Stimulated activated CD4-positive, alpha-beta T cell treated with anti-CD3 and anti-CD28 coated beads, Interleukin-12 subunit alpha, Interleukin-12 subunit beta, amount 100 ng/mL, for 24 hours (primary cell): Measurements from ENCODE around the gene GNAS.
"Not testable (repeated sequence)": the region's sequence is repeated elsewhere in the genome, so short reads cannot be mapped to it uniquely, and the experiment has no call there.

ENCODE experiments used
- DNase-seq, 2 experiments: peaks; one replicate each; pipeline ENCODE4 v3.0.0-alpha.2; 2020; ENCODE audit warnings: low read depth in 2 of 2

The GNAS gene

DNA sequence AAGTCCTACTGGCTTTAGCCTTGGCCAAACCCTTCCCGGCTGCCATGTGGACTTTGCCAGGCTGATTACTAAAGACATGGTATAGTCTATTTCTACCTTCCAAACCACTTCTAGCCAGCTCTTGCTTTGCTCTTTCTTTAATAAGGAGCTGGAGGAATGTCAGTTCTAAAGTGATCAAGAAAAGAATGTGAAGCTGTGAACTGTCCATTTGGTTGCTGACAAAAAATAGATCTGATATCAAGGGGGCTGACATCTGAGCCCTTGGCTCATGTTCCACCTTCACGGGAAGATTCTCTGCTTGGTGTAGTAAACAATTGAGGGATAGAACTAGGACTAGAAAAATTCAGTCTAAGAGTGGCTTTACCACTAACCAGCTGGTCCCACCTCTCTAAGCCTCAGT is 24.4 kb upstream of the GNAS start:
- DNase-seq: no peak

DNA sequence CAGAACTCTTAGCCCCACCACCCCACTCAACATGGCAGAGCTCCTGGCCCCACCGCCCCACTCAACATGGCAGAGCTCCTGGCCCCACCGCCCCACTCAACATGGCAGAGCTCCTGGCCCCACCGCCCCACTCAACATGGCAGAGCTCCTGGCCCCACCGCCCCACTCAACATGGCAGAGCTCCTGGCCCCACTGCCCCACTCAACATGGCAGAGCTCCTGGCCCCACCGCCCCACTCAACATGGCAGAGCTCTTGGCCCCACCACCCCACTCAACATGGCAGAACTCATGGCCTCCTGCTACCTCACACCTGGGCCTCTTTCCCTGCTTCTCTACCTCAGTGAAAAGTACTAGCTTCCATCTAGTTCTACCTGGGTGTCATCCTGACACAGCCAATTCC is 23.7 kb upstream of the GNAS start:
- DNase-seq: not testable (repeated sequence)

DNA sequence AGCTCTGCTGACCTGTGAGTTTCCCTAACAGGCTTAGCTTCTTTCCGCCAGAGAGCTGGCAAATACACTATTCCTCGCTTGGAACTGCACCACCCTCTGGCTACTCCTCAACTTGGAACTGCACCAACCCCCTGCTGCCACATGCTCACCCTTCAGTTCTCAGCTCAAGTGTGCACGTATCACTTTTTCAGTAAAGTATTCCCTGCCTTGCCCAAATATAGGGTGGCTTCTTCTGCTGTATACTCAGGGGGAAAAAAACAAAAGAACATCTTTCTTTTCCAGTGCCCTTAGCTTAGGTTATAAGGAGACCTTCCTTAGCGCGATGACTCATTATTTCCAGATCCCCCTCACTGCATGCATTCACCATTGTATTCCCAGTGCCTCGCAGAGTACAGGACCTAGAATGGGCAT is 23.0 kb upstream of the GNAS start:
- DNase-seq: no peak

DNA sequence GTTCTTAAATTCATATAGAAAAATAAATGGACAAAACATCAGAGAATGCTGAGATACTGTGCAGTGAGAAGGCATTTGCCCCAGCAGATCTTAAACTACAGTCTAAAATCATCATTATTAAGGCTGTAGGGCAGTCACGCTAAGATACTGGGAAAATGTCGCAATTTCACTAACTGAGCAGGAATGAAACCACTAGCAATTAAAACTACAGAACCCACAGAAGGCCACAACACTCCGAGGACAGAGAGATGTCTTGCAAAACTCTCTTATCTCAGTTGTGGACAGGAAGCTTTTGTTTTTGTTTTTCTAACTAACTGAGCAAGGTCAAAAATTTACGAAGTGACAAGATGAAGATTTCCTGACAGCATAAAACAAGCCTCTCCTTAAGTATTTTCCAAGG is 20.1 kb upstream of the GNAS start:
- DNase-seq: no peak

DNA sequence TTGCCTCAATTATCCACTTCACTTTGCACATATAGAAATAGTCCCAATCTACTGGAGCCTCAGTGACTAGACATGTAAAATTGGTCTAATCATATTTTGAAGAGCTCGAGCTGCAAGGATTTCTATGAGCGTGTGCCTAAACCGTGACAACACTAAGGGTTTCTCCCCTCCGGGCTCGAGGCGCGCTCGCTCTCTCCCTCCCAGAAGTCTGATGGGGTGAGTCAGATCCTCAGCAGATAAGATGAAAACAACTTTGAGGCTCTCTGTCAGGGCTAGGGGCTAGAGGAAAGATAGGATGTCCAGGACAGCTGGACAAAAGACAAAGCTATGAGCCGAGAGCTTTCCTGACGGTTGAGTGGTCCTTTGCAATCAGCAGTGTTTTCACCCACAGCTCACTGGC is 18.6 kb upstream of the GNAS start:
- DNase-seq: no peak

DNA sequence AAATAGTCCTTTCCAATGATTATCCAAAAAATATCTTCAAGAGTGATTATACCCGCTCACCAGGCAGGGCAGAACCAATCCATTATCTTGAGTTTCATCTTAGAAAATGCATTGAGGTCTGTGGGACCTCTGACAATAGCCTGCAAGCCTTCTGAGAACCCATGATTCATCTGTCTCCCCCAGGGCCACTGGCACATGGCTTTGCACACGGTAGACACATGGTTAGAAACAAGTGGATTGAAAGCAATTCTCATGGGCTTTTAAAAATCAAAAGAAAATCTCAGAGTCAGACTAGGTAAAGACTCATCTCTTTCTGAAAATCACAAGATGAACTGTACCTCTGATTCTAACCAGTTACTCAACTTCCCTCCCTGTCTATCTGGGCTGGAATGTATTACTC is 17.3 kb upstream of the GNAS start:
- no peak for DNase-seq

DNA sequence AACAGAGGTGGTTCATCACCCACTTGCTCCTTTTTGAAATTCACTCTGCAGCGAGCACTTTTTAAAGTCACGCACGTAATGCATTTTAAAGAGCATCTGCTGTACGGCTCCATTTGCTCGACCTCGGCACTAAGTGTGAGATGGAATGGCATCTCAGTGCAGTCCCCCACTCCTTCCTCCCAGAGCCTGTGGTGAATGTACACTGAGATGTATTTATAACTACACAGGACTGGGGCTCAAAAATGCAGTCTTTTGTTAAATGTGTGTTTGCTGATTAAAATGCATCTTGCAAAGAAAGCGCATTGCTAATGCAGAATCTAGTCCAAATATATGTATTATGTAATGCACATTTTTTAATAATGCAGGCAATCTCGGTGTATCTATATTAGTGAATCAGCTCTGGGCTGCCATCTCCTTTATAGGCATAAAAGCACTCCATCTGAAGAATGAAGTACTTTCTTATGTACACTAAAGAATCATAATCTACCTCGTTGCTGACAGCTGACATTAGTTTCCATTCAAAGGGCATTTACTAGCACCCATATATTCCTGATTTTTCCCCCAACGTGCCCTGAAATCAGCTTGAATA is 15.8 kb upstream of the GNAS start:
- DNase-seq: no peak

DNA sequence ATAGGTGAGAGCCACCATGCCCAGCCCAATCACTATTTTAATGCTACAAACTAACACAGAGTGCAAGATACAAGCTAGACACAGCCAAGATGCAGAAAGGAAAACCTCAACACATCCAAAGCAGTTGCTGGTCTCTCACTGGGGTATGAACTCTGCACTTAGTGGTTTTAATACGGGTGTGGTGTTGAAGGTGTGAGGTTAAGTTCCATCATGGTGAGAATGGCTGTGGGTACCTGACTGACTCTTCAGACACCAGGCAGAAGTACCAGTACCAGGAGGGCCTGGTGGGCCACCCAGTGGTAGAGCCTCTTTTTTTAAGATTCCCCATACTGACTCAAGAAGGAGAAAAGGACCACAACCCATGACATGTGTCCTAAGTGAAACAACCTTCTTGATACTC is 14.8 kb upstream of the GNAS start:
- DNase-seq: no peak

DNA sequence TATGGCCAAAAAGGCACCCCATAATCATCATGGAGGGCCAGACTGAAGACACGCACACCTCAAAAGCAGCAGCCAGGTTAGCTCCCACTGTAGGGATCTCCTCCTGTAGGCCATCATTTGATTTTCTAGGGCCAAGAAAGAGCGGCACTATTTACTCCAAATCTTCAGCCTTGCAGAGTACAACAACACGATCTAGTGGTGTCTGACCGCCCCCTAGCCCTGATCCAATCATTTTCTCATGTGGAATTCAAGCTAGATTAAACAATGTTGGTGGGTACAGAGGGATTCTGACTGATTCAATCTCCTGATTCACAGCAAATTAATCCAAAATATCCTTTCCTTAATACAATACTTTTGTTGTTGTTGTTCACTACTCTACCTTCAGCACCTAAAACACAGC is 14.3 kb upstream of the GNAS start:
- DNase-seq: no peak

DNA sequence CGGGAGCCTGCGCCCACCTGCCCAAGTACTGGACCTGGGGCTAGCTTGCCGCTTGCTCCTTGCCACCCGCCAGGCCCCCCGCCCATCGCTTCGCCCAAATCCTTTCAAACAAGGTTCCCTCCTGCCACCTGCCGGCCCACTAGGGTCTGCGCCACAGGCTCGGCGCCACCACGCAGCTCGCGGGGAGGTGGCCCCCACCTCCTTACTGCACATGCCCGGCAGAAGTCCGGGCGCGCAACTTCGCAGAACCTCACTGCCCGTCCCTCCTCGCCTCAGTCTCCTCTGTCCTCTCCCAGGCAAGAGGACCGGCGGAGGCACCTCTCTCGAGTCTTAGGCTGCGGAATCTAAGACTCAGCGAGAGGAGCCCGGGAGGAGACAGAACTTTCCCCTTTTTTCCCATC is 13.0 kb upstream of the GNAS start:
- DNase-seq: no peak

DNA sequence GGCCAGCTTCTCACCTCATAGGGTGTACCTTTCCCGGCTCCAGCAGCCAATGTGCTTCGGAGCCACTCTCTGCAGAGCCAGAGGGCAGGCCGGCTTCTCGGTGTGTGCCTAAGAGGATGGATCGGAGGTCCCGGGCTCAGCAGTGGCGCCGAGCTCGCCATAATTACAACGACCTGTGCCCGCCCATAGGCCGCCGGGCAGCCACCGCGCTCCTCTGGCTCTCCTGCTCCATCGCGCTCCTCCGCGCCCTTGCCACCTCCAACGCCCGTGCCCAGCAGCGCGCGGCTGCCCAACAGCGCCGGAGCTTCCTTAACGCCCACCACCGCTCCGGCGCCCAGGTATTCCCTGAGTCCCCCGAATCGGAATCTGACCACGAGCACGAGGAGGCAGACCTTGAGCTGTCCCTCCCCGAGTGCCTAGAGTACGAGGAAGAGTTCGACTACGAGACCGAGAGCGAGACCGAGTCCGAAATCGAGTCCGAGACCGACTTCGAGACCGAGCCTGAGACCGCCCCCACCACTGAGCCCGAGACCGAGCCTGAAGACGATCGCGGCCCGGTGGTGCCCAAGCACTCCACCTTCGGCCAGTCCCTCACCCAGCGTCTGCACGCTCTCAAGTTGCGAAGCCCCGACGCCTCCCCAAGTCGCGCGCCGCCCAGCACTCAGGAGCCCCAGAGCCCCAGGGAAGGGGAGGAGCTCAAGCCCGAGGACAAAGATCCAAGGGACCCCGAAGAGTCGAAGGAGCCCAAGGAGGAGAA is 12.3 kb upstream of the GNAS start:
- no peak for DNase-seq

DNA sequence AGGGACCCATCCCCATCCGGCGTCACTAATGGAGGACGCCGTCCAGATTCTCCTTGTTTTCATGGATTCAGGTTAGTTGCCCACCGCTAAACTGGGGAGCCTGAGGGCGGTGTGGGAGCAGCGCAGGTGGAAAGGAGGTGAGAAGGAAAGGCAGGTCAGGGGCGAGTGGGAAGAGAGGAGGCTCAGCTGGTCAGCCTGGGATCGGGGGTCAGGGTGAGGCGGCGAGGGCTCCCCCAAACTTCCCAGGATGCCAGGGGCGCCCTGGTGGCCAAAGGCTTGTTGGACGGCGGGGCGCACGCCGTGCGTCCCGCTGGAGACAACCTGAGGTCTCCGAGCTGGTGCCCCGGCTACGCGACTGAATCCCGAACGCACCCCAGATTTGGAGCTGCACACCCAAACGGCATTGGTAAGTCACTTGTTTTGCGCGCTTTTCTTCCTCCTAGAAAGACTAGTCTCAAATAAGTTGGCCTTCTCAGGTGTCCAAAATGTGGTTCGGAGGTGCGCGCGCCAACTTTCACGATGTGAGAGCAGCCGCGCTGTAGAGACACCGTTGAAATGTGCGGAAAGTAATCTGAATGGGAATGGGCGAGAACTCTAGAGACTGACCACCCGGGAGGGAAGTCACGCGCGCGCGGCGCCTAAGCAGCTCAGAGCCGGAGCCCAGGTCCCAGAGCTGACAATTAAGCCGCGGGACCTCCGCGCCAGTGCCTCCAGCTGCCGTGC is 11.5 kb upstream of the GNAS start:
- DNase-seq: no peak

DNA sequence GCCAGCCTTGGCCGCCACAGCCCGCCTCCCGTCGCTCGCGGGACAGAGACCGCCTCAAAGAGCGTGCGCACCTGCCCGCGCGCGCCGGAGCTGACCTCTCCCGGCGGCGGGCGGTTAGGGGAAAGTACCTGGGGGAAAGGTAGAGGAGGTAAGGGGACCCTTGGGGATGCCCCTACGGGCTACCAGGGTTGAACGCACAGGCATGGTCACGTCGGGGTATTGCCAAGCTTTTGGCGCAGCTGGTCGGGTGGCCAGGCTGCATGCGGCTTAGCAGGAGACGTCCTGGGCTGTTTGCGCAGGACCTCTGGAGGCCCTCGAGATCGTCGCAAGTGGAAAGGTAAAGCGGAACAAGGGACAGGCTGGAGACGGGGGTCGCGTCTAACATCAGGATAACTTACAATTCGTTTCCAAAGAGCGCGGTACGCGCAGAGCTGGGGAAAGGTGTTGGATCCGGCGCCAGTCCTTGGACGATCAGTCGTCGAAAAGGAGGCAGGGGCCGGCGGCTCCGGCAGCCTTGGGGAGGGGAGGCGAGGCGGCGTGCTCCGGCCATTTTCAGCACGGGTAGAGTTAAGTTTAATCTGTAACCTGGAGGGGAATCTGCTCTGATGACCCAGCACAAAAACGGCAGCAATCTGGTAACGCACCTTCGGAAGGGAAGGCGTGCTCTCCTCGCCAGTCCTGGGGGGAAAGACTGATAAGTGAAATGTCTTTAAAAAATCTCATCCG is 10.8 kb upstream of the GNAS start:
- DNase-seq: no peak

DNA sequence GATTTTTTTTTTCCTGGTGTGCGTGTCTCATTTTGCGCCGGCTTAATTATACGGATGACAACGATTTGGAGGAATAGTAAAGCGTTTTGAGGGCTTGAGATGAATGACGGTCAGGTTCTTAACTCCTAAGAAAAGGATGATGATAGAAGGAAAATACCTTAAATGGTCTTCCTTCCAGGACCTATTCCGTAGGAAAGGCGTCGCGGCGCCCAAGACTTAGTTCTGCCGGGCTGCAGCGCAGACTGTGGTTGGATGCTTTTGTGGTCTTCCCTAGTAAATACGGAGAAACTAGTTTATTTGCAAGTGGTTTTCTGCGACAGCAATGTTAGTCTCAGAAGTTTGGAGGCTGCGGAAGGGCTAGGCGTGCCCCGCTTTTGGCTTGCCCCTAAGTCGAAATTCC is 10.2 kb upstream of the GNAS start:
- DNase-seq: no peak

DNA sequence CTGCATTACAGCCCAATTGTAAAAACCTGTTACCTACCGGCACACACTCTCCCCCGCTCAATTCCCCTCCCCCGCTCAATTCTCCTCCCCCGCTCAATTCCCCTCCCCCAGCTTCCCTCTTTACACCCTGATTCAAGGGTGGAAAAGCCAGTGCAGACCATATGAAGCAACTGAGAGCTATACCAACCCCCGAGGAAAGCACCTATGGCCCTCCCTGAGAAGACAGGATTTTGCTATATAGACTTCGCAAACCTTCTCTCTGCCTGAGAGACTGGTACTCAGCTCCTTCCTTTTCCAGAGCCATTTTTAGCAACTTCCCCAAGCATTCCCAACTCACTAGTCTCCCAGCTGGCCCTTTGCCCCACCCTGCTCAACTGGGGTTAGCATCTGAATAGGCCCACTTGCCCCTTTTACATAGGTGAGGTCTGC is 9.4 kb upstream of the GNAS start:
- no peak for DNase-seq

DNA sequence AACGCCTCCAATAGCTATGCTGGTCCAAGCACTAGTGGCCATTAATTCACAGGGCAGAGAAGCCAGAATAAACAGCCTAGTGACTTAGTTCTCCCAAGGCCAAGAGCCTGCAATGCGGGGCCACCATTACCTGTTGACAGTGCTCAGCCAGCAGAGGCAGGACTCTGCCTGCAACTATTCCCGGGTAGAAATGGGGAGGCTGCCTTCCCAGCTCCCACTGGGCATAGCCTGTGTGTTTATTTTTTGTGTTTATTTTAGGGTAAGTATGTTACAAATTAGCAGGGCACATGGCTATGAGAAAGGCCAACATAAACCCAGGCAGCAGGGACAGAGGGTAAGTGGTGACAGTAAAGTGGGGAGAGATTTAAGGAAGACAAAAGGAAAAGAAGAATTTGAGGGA is 6.8 kb upstream of the GNAS start:
- no peak for DNase-seq

DNA sequence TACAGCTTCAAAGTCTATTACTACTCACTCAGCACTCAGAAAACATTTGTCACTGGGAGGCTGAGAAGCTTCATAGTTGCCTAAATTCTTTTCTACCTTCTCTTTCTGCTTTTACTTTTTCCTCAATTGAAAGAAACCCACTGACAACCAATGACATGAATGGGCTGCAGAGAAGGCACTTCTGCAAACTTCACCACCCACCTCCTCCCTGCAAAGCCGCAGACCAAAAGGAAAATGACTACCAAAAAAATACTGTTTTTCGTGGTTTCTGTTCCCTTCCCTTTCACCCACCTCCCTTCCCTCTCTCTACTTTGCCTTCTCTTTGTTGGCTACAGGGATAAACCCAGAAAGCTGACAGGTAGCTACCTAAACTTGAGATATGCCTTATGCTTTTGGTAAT is 5.1 kb upstream of the GNAS start:
- no peak for DNase-seq

DNA sequence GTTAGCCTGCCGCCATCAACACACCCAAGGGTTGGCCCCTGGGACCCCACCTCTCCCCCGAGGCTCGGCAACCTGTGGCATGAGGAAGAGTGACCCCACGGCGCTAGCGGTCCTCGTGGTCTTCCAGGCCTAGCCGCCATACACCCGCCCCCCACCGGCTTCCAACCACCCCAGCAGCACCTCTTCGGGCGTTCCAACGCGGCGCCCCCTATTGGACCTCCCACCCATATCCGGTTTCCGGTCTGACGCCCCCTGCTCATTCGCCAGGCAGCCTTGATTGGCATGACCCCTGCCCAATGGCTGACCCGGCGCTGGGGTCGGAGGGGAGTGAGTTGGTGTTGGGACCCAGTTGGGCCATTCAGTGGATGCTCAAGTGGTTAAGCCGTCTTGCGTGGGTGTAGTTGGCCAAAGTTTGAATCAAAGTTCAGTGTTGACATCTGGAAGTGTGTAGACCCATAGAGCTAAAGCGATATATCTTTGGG is 1.8 kb upstream of the GNAS start, which contains the start of gene GNAS-AS1:
Gene GNAS-AS1, minus strand, starts transcription at position 210 of the 482 bp plus-strand sequence.
- DNase-seq: peak; percentile 69 to 82

DNA sequence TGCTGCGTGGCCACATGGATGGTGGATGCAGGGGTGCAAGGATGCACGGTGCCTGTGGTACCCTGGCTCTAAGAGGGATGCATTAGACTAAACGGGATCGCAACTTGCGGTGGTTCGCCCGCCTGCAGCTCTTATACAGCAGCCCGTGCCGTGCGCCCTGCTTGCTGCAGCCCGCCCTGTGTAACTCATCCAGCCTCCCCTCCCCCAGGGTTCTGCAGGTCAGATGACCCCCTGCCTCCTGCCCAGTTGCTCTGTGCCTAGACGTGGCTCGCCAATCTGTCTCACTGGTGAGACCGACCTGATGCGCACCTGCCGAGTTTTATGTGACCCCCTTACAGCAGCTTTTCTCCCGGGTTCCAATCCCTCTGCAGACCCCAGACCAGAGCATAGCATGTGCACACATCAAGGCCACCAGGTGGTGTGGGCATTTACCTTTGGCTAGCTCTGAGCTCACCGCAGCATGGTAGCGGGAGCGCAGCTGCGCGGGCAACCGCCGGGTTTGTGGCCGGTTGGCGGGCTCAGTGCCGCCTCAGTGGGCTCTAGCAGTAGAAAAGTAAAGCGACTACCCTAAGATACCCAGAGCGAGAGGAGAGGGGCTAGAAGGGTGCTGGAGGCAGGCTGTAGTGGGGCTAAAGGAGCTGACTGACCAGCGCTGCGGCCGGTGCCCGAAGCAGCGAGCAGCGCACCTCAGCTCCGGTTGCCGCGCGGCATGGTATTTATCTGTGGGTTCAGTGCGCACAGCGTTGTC is 1.1 kb upstream of the GNAS start:
- no peak for DNase-seq

DNA sequence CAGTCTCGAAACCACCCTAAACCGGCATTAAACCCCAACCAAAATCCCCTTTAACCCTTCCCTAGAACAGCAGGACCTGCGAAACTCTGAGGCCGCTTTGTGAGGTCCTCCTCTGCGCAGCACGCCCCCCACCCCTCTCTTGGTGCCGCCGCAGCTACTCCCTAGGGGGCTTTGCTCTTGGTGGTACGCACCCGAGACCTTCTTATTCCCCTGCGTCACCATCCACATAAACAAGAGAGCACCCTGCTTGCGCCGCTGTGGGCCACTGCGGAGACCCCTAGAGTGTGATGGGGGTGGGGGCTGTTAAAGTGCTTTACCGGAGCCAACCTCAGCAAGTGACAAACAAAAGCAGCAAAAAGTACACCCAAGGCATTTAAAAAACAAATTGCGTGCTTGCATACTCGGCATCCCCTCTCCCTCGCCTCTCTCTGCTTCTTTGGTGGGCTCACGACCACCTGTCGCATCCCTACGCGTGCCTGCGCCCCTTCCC is 502 bp upstream of the GNAS start:
- no peak for DNase-seq

DNA sequence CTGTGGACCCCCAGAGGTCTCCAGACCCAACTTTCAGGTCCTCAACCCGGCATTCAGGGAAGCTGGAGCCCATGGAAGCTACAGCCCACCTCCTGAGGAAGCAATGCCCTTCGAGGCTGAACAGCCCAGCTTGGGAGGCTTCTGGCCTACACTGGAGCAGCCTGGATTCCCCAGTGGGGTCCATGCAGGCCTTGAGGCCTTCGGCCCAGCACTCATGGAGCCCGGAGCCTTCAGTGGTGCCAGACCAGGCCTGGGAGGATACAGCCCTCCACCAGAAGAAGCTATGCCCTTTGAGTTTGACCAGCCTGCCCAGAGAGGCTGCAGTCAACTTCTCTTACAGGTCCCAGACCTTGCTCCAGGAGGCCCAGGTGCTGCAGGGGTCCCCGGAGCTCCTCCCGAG is 950 bp downstream of the GNAS start:
- DNase-seq: no peak
